Memory B cell (primary cell): ENCODE results near the gene FCGR3A.
"Not testable (repeated sequence)": the region's sequence is repeated elsewhere in the genome, so short reads cannot be mapped to it uniquely, and the experiment has no call there.

Source experiments
- ATAC-seq: fragments of 150-1000 bp; cut with Tn5 transposase; 2 replicates; pipeline ENCODE4 v1.10.0; 2021; ENCODE audit warnings: low read depth, mild to moderate bottlenecking, moderate library complexity
- DNase-seq, 2 donors: peaks; one replicate each; pipeline ENCODE4 v3.0.0; 2022; ENCODE audit warnings: low spot score in 2 of 2
- H3K27ac Mint-ChIP-seq: one replicate; pipeline ENCODE4 v1.8.0; 2022; ENCODE audit warnings: mild to moderate bottlenecking, moderate library complexity, mixed read lengths
- H3K27me3 Mint-ChIP-seq: one replicate; pipeline ENCODE4 v1.8.0; 2022; ENCODE audit warnings: mixed read lengths
- H3K36me3 Mint-ChIP-seq: one replicate; pipeline ENCODE4 v1.8.0; 2022; ENCODE audit warnings: mild to moderate bottlenecking, mixed read lengths
- H3K4me1 Mint-ChIP-seq: one replicate; pipeline ENCODE4 v1.8.0; 2022; ENCODE audit warnings: mixed read lengths
- H3K4me3 Mint-ChIP-seq: one replicate; pipeline ENCODE4 v1.8.0; 2022; ENCODE audit warnings: mild to moderate bottlenecking, moderate library complexity, mixed read lengths
- H3K9me3 Mint-ChIP-seq: one replicate; pipeline ENCODE4 v1.8.0; 2022; ENCODE audit warnings: mixed read lengths

Gene FCGR3A

DNA sequence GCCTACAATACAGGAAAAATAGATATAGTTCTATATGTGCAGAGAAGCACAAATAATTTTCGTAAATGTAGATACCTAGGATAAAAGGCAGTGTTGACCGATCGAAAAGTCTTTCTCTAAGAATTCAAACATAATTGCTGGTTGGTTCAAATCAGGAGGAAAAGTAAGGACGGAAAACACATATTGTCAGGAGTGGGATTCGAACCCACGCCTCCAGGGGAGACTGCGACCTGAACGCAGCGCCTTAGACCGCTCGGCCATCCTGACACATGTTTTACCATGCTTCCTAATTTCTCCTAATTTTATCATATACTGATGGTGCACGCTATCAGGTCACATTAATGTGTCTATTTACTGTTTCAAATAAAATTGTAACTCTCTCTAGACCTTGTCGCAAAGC is 19.5 kb downstream of the FCGR3A start:
- not testable (repeated sequence) for H3K36me3 Mint-ChIP-seq, H3K4me1 Mint-ChIP-seq, H3K27me3 Mint-ChIP-seq, H3K9me3 Mint-ChIP-seq
- DNase-seq (peak; percentile 55 to 65), ATAC-seq (peak; percentile 42)
- Mint-ChIP-seq H3K27ac (peak overlapping the region; percentile 99), H3K4me3 (peak overlapping the region; percentile 89)

DNA sequence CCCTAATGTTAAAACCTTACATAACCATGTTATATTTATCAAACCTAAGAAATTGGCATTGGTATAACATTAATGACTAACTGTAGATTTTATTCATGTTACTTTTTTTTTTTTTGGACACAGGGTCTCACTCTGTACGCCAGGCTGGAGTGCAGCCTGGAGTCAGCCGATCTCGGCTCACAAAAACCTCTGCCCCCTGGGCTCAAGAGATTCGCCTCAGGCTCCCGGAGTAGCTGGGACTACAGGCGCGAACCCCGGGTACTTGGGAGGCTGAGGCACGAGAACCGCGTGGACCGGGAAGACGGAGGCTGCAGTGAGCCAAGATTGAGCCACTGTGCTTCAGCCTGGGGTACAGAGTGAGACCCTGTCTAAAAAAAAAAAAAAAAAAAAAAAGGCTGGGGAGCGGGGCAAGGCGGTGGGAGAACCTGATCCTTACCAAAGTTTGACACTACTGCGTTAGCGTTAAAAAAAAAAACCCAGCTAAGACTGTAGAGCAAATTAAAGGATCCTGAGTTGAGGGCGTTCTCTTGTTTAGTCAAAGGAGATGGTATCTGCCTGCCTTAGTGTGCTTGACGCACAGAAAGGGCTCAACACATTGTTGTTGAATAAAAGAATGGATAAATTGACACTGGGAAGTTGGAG is 20.0 kb downstream of the FCGR3A start:
- not testable (repeated sequence) for DNase-seq, H3K36me3 Mint-ChIP-seq, ATAC-seq, H3K27me3 Mint-ChIP-seq, H3K9me3 Mint-ChIP-seq, H3K4me1 Mint-ChIP-seq
- peak overlapping the region; percentile 99 for H3K27ac Mint-ChIP-seq
- peak overlapping the region; percentile 89 for H3K4me3 Mint-ChIP-seq

DNA sequence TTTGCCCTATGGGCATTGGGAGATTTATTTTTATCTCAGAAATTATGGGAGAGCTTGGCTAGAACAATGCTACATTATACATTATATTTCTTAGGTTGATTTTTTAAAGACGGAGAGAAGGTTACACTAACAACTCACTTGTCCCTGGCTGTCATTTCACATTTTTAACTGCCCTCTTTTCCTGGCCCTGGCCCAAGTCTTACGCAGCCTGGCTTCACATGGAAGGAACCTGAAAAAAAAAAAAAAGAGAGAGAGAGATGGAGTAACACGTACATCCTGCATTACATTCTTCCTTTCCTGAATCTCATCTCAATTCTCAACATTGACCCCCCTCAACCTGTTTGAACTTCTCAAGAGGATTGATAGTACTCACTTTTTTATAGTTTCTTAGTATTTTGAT is 21.1 kb downstream of the FCGR3A start:
- H3K4me3 Mint-ChIP-seq, DNase-seq, H3K27ac Mint-ChIP-seq, H3K27me3 Mint-ChIP-seq, H3K36me3 Mint-ChIP-seq, H3K9me3 Mint-ChIP-seq, ATAC-seq, H3K4me1 Mint-ChIP-seq: not testable (repeated sequence)

DNA sequence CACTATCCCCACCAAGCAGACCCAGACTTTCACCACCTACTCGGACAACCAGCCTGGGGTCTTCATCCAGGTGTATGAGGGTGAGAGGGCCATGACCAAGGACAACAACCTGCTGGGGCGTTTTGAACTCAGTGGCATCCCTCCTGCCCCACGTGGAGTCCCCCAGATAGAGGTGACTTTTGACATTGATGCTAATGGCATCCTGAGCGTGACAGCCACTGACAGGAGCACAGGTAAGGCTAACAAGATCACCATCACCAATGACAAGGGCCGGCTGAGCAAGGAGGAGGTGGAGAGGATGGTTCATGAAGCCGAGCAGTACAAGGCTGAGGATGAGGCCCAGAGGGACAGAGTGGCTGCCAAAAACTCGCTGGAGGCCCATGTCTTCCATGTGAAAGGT is 23.7 kb downstream of the FCGR3A start:
- H3K36me3 Mint-ChIP-seq, DNase-seq, H3K4me3 Mint-ChIP-seq, ATAC-seq, H3K27ac Mint-ChIP-seq, H3K9me3 Mint-ChIP-seq, H3K4me1 Mint-ChIP-seq, H3K27me3 Mint-ChIP-seq: not testable (repeated sequence)

DNA sequence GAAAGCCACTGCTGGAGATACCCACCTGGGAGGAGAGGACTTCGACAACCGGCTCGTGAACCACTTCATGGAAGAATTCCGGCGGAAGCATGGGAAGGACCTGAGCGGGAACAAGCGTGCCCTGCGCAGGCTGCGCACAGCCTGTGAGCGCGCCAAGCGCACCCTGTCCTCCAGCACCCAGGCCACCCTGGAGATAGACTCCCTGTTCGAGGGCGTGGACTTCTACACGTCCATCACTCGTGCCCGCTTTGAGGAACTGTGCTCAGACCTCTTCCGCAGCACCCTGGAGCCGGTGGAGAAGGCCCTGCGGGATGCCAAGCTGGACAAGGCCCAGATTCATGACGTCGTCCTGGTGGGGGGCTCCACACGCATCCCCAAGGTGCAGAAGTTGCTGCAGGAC is 24.3 kb downstream of the FCGR3A start:
- H3K36me3 Mint-ChIP-seq, H3K9me3 Mint-ChIP-seq, H3K27ac Mint-ChIP-seq, H3K27me3 Mint-ChIP-seq, ATAC-seq, H3K4me1 Mint-ChIP-seq, DNase-seq: not testable (repeated sequence)
- peak overlapping the region; percentile 81 for H3K4me3 Mint-ChIP-seq

DNA sequence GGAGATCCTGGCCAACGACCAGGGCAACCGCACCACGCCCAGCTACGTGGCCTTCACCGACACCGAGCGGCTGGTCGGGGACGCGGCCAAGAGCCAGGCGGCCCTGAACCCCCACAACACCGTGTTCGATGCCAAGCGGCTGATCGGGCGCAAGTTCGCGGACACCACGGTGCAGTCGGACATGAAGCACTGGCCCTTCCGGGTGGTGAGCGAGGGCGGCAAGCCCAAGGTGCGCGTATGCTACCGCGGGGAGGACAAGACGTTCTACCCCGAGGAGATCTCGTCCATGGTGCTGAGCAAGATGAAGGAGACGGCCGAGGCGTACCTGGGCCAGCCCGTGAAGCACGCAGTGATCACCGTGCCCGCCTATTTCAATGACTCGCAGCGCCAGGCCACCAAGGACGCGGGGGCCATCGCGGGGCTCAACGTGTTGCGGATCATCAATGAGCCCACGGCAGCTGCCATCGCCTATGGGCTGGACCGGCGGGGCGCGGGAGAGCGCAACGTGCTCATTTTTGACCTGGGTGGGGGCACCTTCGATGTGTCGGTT is 24.8 kb downstream of the FCGR3A start:
- not testable (repeated sequence) for H3K36me3 Mint-ChIP-seq, H3K4me1 Mint-ChIP-seq

DNA sequence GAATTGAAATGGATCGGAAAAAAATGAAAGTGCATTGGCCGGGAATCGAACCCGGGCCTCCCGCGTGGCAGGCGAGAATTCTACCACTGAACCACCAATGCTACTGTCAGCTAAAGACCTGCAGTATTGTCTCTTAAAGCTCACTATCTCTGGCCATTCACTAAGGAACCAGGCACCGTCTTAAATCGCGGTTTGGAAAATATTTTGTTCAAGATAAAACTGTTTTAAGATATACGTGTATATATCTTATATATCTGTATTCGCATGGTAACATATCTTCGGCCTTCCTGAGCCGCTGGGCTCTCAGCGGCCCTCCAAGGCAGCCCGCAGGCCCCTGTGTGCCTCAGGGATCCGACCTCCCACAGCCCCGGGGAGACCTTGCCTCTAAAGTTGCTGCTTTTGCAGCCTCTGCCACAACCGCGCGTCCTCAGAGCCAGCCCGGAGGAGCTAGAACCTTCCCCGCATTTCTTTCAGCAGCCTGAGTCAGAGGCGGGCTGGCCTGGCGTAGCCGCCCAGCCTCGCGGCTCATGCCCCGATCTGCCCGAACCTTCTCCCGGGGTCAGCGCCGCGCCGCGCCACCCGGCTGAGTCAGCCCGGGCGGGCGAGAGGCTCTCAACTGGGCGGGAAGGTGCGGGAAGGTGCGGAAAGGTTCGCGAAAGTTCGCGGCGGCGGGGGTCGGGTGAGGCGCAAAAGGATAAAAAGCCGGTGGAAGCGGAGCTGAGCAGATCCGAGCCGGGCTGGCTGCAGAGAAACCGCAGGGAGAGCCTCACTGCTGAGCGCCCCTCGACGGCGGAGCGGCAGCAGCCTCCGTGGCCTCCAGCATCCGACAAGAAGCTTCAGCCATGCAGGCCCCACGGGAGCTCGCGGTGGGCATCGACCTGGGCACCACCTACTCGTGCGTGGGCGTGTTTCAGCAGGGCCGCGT is 25.5 kb downstream of the FCGR3A start, which contains the start of gene HSPA6:
TSS of gene HSPA6 (plus strand) at position 724 of the 925 bp plus-strand sequence. CDS start at position 843, 119 bp downstream.
- ATAC-seq = peak; percentile 70
- H3K27ac Mint-ChIP-seq = peak within 1 kb of the TSS; percentile 99
- H3K36me3 Mint-ChIP-seq, H3K4me1 Mint-ChIP-seq, H3K9me3 Mint-ChIP-seq, H3K27me3 Mint-ChIP-seq: not testable (repeated sequence)
- peak within 1 kb of the TSS; percentile 87 for H3K4me3 Mint-ChIP-seq
- peak; percentile 84 to 87 for DNase-seq

More for the DNA sequence above, 24.8 kb downstream of the FCGR3A start:
- not testable (repeated sequence) for H3K27me3 Mint-ChIP-seq, H3K9me3 Mint-ChIP-seq, H3K27ac Mint-ChIP-seq
- H3K4me3 Mint-ChIP-seq = peak overlapping the region; percentile 81
- ATAC-seq = peak; percentile 12
- peak in 1 of 2 donors; percentile 37 for DNase-seq

DNA sequence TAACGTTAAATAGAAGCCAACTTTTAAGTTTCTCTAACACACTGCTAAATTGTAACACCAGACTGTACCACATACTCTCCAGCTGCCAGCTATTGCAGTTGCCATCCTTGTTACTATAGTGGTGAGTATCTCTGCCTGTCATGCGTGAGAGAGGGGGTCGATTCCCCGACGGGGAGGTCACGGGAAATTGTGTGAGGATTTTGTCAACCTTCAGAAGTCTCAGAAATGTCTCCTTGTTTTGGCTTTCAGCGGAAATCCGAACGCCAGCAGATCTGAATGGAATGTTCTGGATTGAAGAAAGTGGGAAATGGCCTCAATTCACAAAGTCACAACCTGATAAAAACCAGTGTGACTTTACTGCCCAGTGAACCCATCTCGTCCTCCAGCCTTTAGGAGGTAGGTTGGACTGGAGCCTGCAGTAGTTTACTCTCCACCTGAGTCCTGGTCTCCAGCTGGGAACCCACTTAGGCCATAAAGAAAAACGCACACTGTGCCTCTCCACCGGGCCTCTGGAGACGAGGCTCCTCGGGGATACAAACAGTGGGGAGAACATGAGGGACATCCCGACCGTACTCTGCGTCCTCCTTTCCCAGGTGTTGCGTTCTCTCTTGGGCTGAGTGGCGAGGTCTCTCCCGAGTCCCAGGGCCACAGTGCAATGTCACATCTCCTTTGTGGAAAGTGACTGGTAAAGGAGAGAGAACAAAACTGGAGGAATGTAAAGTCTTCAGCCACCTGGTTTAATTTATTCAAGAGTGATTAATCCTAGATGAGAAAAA is 26.4 kb downstream of the FCGR3A start:
- DNase-seq, ATAC-seq, H3K36me3 Mint-ChIP-seq, H3K4me1 Mint-ChIP-seq, H3K27me3 Mint-ChIP-seq, H3K9me3 Mint-ChIP-seq: not testable (repeated sequence)
- Mint-ChIP-seq H3K27ac (peak overlapping the region; percentile 99), H3K4me3 (peak overlapping the region; percentile 87)

DNA sequence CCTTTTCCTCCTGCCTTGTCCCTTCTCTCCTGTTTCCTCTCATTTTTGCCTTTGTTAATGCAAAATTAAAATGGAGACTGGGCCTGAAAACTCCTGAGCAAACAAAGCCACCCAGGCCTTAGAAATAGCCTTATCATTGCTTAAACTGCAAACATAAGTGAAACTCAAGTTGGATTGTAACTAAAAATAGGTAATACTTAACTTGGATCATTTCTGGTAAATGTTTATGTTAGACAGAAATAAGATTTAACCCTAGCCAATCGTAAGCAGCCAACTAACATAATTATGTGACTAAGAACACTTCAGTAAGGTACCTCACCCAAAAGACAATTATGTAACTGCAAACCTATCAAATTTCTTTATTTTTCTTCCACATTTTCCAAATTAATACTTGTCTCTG is 35.7 kb downstream of the FCGR3A start:
- not testable (repeated sequence) for DNase-seq, H3K4me3 Mint-ChIP-seq, H3K9me3 Mint-ChIP-seq, H3K27ac Mint-ChIP-seq, H3K36me3 Mint-ChIP-seq, H3K27me3 Mint-ChIP-seq, H3K4me1 Mint-ChIP-seq, ATAC-seq

DNA sequence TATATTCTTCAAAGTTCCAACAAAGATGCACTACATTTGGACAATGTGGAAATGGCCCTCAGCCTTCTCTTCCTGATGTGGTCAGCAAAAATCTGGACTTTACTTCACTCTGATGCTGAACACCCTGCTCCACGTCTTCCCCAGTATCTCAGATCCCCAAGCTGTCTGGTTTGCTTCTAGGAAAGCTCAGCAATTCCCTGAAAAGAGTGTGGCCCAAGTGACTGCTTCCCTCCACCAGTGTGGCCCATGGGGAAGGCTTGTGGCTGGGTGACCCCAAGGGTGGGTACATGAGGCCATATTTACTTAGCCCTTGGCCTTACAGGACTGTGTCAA is 36.2 kb downstream of the FCGR3A start:
- not testable (repeated sequence) for H3K9me3 Mint-ChIP-seq, H3K27ac Mint-ChIP-seq, H3K36me3 Mint-ChIP-seq, H3K4me3 Mint-ChIP-seq, DNase-seq, H3K4me1 Mint-ChIP-seq, H3K27me3 Mint-ChIP-seq, ATAC-seq

DNA sequence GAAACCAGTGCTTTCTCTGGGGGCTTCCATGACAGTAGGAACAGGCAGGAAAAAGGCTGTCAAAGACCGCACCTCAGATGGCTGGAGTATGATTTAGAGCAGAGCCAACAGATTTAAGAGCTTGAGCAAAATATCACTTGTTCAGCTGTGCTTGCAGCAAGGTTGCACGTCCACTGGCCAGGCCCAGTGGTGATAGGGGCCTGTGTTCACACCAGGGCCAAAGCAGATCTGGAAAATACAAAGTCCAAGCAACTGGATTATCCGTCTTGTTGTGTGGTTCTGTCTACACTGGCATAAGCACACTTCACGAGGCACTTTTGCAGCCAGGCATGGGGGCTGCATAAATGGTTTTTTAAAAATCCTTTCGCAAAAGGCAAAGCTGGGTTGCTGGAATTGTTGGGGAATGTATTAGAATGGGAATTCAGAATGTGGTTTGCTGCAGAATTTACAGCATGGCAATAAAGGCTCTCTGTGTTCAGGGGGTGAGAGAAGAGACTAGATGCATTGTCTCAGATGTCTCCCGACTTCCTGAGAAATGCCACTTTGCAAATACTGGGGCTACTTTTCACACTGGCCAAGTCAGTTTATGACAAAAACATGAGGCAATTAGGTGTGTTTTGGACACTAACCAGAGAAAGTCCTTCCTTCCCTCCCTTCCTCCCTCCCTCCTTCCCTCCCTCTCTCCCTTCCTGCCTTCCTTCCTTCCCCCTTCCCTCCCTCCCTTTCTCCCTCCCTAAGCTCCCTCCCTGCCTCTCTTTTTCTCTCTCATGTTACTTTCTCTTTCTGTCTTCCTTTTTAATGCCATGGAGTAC is 36.8 kb downstream of the FCGR3A start:
- H3K4me1 Mint-ChIP-seq, DNase-seq, H3K27me3 Mint-ChIP-seq, H3K4me3 Mint-ChIP-seq, ATAC-seq, H3K36me3 Mint-ChIP-seq, H3K27ac Mint-ChIP-seq, H3K9me3 Mint-ChIP-seq: not testable (repeated sequence)

DNA sequence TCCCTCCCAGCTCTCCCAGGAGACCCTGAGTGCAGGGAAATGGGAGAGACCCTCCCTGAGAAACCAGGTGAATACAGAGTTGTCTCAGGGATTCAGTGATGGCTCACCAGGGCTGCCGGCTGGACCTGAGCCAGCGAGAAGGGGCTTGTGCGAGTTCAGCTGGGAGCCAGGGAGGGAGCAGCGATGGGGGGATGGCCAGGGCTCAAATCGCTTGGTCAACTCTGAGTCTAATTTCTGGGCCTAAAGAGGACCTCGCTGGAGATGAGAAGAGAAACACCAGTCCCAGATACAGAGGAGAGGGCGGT is 37.9 kb downstream of the FCGR3A start:
- Mint-ChIP-seq H3K4me3 (no peak overlapping the region), H3K9me3 (no peaks in the 10 kb centered on the region), H3K4me1 (peaks cover 3% of the 10 kb centered on the region), H3K27ac (no peak overlapping the region), H3K36me3 (no peaks in the 10 kb centered on the region), H3K27me3 (no peaks in the 10 kb centered on the region)
- no peak for ATAC-seq
- no peak for DNase-seq

DNA sequence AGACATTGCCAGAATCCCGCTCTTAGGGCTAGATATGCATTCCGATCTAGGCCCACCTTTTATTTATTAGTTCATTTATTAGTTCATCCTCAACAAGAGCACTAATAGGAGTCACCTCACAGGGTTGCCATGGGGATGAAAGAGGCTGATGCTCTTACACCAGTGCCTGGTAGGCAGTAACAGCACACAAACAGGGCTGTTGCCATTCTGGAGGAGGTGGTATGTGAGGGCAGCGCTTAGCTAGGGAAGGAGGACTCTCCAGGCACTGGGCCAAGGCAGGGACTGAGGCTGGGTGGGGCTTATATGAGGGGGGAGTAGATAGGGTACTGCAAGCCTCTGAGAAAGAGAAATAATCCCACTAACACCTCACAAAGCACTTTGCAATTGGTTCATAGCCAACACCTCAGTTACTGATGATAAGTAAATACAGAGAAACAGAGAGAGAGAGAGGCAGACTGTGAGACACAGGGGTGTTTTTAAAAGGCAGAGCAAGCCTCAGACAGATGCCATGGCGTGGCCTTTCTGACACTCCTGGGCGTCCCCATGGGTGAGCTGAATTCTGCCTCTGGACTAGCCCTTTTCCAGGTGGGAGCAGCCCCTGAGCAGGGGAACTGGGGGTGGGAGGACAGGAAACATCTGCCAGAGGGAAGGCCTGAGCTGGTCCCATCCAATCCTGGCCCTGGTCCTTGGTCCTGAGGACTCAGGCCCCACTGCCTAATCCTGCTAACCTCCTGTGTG is 38.4 kb downstream of the FCGR3A start:
- no peak overlapping the region for H3K4me3 Mint-ChIP-seq
- H3K9me3 Mint-ChIP-seq = no peaks in the 10 kb centered on the region
- H3K4me1 Mint-ChIP-seq = peaks cover 8% of the 10 kb centered on the region
- H3K27me3 Mint-ChIP-seq = no peaks in the 10 kb centered on the region
- H3K27ac Mint-ChIP-seq = no peak overlapping the region
- ATAC-seq = no peak
- no peaks in the 10 kb centered on the region for H3K36me3 Mint-ChIP-seq
- DNase-seq = no peak
